Measurements from ENCODE around the gene FASTK. TPM values are rescaled to one million over a fixed set of nuclear protein-coding genes. Genes with fewer than 3 reads are reported as not detected.
A peak's percentile ranks its signal among the peaks of the same experiment; 100 is the strongest.

The FASTK gene
- total and polyA plus RNA-seq, 2 of the 4 experiments (the other 2 are of a cell fraction), result 53.8 to 115 TPM

DNA sequence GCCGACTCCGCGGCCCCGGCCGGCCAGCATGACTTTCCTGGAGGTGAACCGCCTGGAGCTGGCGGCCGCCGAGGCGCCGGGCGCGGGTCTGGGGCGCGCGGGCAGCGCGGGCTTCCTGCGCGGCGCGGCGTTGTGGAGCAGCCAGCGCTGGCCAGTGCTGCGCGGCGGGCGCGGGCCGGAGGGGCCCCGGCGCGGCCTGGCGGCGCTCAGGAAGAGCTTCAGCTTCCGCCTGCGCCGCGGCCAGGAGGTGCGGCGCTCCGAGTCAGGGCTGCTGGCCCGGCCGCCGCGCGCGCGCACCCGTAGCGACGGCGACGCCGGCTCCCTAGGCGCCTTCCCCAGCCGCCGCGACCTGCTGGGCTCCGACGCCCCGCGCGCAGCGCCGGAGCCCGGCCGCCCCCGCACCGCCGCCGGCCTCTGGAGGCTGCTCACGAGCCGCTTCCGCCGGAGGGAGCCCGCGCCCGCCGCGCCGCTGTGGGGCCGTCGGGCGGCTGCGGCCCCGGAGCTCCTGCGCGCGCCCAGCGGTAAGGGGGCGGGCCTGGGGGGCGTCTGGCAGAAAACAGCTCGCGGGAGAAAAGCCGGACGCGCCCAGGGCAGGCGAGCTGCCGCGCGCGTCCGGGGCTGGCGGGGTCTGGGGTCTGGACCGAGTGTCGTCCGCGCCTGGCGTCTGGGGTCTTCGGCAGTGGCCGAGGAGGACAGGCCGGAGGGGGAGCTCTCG lies 34.7 kb upstream of the FASTK start:
- Histone ChIP-seq H3K23ac (ENCODE audit: low read depth, low read length) (no peak overlapping the region), H4K20me1 (ENCODE audit: insufficient read depth, low read length) (peaks cover 69% of the 10 kb centered on the region), H3K9me3 (ENCODE audit: control insufficient read depth, insufficient read depth, low read length) (no peaks in the 10 kb centered on the region), H3K4me3 (ENCODE audit: insufficient read depth, low read depth, low read length) (no peak overlapping the region; the same call in 1 of the 2 replicates), H3K9me1 (ENCODE audit: insufficient read depth, low read length) (peaks cover 5% of the 10 kb centered on the region), H3K56ac (ENCODE audit: extremely low read depth, insufficient read depth, low read length) (no peak overlapping the region), H3K27ac (ENCODE audit: insufficient read depth, low read length) (no peak overlapping the region), H4K8ac (ENCODE audit: low read depth in 2 of 2, low read length in 2 of 2) (no peak overlapping the region), H3K14ac (replicated peaks; ENCODE audit: low read depth, low read length) (no peak overlapping the region; the same call in 1 of the 2 replicates), H2AK5ac (ENCODE audit: low read depth, low read length) (peak overlapping the region; percentile 83), H2BK20ac (ENCODE audit: low read depth, low read length) (no peak overlapping the region), H3K4me1 (ENCODE audit: control insufficient read depth, insufficient read depth, low read length) (peaks cover 16% of the 10 kb centered on the region), H3K27me3 (ENCODE audit: control insufficient read depth, insufficient read depth, low read length) (no peaks in the 10 kb centered on the region), H3K4me2 (ENCODE audit: low read depth, low read length) (no peak overlapping the region; the same call in 1 of the 2 replicates), H3K36me3 (ENCODE audit: control insufficient read depth, insufficient read depth, low read length) (peaks cover 32% of the 10 kb centered on the region), H3K9ac (ENCODE audit: low read depth, low read length) (no peak overlapping the region), H2BK120ac (ENCODE audit: low read depth, low read length) (no peak overlapping the region), H3K4ac (ENCODE audit: low read depth, low read length) (peak overlapping the region; percentile 60; the same call in 1 of the 2 replicates), H2BK5ac (ENCODE audit: low read depth, low read length, poor library complexity, severe bottlenecking) (peak overlapping the region; percentile 43), H2BK15ac (ENCODE audit: low read depth, low read length) (no peak overlapping the region), H2AFZ (replicated peaks; ENCODE audit: low read length, poor library complexity) (peak overlapping the region; percentile 70), H2AK9ac (replicated peaks; ENCODE audit: low read depth, low read length, poor library complexity) (peak overlapping the region; percentile 87), H4K91ac (ENCODE audit: insufficient read depth, low read depth, low read length) (no peak overlapping the region), H4K5ac (ENCODE audit: low read depth, low read length) (no peak overlapping the region), H3K18ac (ENCODE audit: low read depth, low read length) (no peak overlapping the region), H3K79me1 (ENCODE audit: low read depth in 1 of 2, low read length in 2 of 2) (peaks cover 17 to 70% of the 10 kb centered on the region in 2 experiments)
- intact Hi-C loops (cut with micrococcal nuclease) (no loop called here), in situ Hi-C loops (cut with MboI; ENCODE audit: low sequenced_read_pairs) (loop anchor here (25.0 kb wide), 1 partner anchor 328 kb away; no protein-coding TSS in a partner anchor), dilution Hi-C loops (cut with HindIII; ENCODE audit: low sequenced_read_pairs, unreplicated experiment) (no loop called here)
- DNase-seq (peak; percentile 28), ATAC-seq (ENCODE audit: low read depth) (peak; percentile 18)
- CTCF ChIA-PET, result interaction anchor here (1.7 kb wide), 1 partner anchor 9 kb away, joined by 7 read pairs; no protein-coding TSS in a partner anchor
- TF ChIP-seq MAFK (IDR thresholded peaks at IDR 0.05; ENCODE audit: low read depth, low read length) (no peak), BHLHE40 (IDR thresholded peaks at IDR 0.05; ENCODE audit: low read depth, low read length) (no peak)
- TF ChIP-seq, protein P1, sequence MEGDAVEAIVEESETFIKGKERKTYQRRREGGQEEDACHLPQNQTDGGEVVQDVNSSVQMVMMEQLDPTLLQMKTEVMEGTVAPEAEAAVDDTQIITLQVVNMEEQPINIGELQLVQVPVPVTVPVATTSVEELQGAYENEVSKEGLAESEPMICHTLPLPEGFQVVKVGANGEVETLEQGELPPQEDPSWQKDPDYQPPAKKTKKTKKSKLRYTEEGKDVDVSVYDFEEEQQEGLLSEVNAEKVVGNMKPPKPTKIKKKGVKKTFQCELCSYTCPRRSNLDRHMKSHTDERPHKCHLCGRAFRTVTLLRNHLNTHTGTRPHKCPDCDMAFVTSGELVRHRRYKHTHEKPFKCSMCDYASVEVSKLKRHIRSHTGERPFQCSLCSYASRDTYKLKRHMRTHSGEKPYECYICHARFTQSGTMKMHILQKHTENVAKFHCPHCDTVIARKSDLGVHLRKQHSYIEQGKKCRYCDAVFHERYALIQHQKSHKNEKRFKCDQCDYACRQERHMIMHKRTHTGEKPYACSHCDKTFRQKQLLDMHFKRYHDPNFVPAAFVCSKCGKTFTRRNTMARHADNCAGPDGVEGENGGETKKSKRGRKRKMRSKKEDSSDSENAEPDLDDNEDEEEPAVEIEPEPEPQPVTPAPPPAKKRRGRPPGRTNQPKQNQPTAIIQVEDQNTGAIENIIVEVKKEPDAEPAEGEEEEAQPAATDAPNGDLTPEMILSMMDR (conservative IDR thresholded peaks at IDR 0.05; ENCODE audit: low read depth, low read length), result peak; percentile 10; the same call in 1 of the 2 replicates
- TF ChIP-seq, protein P2, sequence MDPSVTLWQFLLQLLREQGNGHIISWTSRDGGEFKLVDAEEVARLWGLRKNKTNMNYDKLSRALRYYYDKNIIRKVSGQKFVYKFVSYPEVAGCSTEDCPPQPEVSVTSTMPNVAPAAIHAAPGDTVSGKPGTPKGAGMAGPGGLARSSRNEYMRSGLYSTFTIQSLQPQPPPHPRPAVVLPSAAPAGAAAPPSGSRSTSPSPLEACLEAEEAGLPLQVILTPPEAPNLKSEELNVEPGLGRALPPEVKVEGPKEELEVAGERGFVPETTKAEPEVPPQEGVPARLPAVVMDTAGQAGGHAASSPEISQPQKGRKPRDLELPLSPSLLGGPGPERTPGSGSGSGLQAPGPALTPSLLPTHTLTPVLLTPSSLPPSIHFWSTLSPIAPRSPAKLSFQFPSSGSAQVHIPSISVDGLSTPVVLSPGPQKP (IDR thresholded peaks at IDR 0.05; ENCODE audit: borderline replicate concordance, low read depth, low read length), result no peak
- BruUV-seq (replicated peaks), result no TSS peak
- 13% methylated on average over 63 of the region's 114 CpGs; no CpG with 5 or more reads in 1 of the 2 experiments for WGBS, 2 experiments (ENCODE audit: extremely low coverage in 2 of 2, insufficient read length in 1 of 2)
- POLR2A ChIA-PET (ENCODE audit: unreplicated experiment), result no interaction called here
